Jurkat, Clone E6-1 (cell line): ENCODE measurements around the gene SLC28A1. TPM values are rescaled to one million over a fixed set of nuclear protein-coding genes. Genes with fewer than 3 reads are reported as not detected.
"Not testable (repeated sequence)": the region's sequence is repeated elsewhere in the genome, so short reads cannot be mapped to it uniquely, and the experiment has no call there.

ENCODE experiments used
- DNase-seq: peaks from one replicate; pipeline ENCODE4 v3.0.0-alpha.2; 2011; ENCODE audit warnings: low read depth, low spot score
- H3K4me3 ChIP-seq: 2 replicates; pipeline ENCODE4 v1.5.1; 2011; ENCODE audit warnings: mild to moderate bottlenecking, low read length, control low read depth, moderate library complexity
- polyA plus RNA-seq: library from polyadenylated mRNA; unstranded; fragments of >200 nt; gene quantifications from one replicate; pipeline ENCODE4 v1.2.1, GENCODE V29; 2012; ENCODE audit warnings: missing spikeins; ENCODE audit not compliant: insufficient read length, insufficient read depth

SLC28A1 gene, protein sequence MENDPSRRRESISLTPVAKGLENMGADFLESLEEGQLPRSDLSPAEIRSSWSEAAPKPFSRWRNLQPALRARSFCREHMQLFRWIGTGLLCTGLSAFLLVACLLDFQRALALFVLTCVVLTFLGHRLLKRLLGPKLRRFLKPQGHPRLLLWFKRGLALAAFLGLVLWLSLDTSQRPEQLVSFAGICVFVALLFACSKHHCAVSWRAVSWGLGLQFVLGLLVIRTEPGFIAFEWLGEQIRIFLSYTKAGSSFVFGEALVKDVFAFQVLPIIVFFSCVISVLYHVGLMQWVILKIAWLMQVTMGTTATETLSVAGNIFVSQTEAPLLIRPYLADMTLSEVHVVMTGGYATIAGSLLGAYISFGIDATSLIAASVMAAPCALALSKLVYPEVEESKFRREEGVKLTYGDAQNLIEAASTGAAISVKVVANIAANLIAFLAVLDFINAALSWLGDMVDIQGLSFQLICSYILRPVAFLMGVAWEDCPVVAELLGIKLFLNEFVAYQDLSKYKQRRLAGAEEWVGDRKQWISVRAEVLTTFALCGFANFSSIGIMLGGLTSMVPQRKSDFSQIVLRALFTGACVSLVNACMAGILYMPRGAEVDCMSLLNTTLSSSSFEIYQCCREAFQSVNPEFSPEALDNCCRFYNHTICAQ
- polyA plus RNA-seq, result not detected

DNA sequence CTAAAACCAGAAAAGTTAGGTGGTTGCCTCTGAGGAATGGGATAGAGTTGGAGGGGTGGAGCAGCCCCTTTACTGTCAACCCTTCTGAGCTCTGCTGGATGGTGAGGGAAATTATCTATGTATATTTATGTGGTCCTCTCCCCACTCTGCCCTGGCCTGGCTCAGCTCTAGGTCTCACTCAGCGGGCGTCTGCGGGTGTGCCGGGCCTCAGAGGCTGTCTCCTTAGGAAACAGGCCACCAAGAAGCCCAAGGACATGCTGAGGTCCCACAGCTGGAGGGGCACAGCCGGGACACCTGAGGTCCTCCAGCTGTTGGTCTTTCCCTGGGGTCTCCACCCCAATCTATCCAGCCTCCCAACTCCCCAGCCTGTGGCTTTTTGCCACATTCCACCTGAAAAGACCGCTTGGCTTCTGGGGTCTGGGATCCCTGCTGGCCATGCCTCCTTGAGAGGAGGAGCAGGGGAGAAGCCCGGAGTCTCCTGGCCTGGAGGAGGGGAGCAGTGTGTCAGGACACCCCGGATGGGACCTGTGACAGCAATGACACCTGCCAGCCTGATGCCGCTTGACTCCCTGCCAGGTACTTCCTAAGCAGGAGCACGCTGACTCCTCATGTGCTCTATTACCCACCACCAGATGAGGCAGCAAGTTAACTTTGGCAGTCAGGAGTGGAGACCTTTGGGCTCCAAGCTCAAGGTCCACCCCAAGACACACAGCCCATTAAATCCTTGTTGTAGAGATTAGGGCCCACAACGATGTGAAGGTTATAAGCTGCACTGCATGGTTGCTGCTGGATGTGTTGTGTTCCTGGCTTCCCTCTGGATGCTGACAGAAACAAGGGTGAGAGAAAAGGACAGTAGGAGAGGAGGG is at the start of gene SLC28A1:
SLC28A1 (plus strand) TSS at position 747 of the 866 bp plus-strand sequence. CDS start 3,099 bp downstream, outside the sequence.
- no peak for DNase-seq
- no peak within 1 kb of the TSS for H3K4me3 ChIP-seq

DNA sequence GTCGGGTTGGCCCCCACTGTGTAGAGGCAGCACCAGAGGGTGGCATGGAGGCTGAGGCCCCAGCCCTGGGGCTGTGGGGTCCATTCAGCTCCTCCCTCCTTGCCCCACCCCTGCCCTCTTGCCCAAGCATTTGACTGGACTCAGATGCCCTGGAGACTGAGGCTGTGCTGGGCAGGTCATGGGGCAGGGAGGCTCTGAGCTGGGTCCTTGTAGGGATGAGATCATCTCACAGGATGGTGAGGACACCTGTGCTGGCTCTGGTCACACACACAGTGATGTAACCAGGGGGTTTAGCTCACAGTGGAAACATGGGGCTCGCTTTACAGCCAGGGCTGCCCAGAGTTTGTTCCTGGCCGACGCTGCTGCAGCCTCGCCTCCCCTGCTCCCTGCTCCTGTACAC is 49.5 kb upstream of the SLC28A1 start:
- H3K4me3 ChIP-seq, result no peak overlapping the region
- no peak for DNase-seq

DNA sequence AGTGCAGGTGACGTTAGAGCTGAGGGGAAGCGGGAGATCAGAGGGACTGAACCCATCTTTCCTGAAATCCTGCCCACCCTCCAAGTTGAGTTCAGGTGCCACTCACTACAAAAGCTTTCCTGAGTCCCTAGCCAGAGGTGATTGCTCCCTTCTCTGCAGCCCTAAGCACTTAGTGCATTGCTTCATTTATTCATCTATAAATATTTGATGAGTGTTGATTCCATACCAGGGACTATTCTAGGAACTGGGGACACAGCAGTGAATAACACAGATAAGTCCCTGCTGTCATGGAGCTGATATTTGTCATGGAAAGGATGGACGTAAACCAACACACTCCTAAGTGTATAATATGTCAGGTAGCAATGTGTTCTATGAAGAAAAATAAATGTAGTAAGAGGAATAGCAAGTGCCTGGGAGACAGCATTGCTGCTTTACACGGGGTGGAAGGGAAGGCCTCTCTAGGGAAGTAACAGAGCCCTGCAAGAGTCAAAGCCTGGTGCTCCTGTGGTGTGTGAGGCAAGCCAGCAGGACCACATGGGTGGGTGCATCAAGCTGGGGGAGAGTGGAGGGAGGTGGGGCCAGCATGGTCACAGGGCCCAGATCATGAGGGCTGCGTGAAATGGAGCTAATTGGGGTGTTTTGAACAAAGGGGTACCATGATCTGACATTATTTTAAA is 48.7 kb upstream of the SLC28A1 start:
- no peak overlapping the region for H3K4me3 ChIP-seq
- no peak for DNase-seq

DNA sequence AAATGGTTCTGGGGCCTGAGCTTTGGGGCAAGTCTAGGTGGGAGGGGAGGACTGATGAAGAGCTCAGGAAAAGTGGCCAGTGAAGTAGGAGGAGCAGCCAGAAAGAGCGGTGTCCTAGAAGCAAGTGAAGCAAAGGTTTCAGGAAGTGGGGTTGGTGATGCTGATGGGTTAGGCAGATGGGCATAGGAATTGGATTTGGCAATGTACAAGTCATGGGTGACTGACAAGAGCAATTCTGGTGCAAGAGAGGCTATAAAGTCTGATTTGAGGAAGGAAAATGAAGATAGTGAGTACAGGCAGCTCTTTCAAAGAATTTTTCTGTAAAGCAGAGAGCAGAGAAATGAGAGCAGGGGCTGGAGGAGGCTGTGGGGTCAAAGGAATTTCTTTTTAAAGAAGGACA is 47.6 kb upstream of the SLC28A1 start:
- no peak for DNase-seq
- no peak overlapping the region for H3K4me3 ChIP-seq

DNA sequence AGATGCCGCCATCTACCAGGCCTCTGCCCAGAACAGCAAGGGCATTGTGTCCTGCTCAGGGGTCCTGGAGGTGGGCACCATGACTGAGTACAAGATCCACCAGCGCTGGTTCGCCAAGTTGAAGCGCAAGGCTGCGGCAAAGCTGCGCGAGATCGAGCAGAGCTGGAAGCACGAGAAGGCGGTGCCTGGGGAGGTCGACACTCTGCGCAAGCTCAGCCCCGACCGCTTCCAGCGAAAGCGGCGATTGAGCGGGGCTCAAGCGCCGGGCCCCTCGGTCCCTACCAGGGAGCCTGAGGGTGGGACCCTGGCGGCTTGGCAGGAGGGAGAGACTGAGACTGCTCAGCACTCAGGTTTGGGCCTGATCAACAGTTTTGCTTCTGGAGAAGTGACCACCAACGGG is 44.7 kb upstream of the SLC28A1 start:
- no peak for DNase-seq
- H3K4me3 ChIP-seq, result no peak overlapping the region

- DNase-seq, result no peak
- H3K4me3 ChIP-seq, result no peak overlapping the region
Measured at GRCh38 chr15:84840255-84840654, 44.2 kb upstream of the SLC28A1 start.

DNA sequence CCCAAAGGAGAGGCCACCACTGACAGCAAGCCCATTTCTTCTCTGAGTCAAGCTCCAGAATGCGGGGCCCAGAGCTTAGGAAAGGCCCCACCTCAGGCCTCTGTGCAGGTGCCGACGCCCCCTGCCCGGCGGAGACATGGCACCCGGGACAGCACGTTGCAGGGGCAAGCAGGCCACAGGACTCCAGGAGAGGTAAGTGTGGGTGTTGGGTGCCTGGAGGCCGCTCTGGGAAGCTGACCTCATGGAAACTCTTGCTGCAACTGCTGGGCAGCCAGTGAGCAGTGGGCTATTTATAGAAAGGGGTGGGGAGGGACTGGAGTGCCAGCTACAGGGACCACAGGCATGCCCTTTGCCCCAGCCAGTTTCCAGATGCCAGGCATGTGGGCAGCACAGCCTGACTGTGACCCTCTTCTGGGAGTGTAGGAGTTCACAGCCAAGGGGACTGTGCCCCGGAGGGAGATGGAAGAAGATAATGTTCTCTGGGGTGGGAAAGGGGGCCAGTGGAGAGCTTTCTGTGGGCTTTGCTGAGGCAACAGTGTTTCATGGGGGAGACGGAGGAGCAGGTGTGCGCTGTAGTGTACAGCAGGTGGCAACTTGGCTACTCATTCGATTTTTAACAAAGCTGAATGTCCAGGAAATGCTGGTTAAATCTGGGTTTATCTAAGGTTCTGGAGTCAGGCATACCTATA is 43.6 kb upstream of the SLC28A1 start:
- H3K4me3 ChIP-seq, result no peak overlapping the region
- no peak for DNase-seq

GRCh38 chr15:84842781-84843180 is 41.7 kb upstream of the SLC28A1 start:
- DNase-seq, result no peak

GRCh38 chr15:84844964-84845363 is 39.5 kb upstream of the SLC28A1 start:
- no peak for DNase-seq
- H3K4me3 ChIP-seq, result no peak overlapping the region

More at GRCh38 chr15:84842781-84843180, 41.7 kb upstream of the SLC28A1 start:
- H3K4me3 ChIP-seq, result no peak overlapping the region

DNA sequence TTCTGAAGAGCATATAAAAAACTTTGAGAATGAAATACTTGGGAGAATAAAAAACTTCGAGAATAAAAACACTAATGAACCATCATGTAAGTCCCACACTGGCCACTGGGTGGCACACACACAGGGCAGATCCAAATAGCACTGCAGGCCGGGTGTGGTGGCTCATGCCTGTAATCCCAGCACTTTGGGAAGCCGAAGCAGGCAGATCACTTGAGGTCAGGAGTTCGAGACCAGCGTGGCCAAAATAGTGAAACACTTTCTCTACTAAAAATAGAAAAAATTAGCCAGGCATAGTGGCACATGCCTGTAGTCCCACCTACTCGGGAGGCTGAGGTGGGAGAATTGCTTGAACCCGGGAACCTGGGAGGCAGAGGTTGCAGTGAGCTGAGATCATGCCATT is 38.8 kb upstream of the SLC28A1 start:
- H3K4me3 ChIP-seq, result not testable (repeated sequence)
- peak; percentile 55 for DNase-seq

GRCh38 chr15:84846269-84846668 is 38.2 kb upstream of the SLC28A1 start:
- no peak for DNase-seq

GRCh38 chr15:84847382-84847781 is 37.1 kb upstream of the SLC28A1 start:
- no peak overlapping the region for H3K4me3 ChIP-seq
- no peak for DNase-seq

More at GRCh38 chr15:84846269-84846668, 38.2 kb upstream of the SLC28A1 start:
- no peak overlapping the region for H3K4me3 ChIP-seq

DNA sequence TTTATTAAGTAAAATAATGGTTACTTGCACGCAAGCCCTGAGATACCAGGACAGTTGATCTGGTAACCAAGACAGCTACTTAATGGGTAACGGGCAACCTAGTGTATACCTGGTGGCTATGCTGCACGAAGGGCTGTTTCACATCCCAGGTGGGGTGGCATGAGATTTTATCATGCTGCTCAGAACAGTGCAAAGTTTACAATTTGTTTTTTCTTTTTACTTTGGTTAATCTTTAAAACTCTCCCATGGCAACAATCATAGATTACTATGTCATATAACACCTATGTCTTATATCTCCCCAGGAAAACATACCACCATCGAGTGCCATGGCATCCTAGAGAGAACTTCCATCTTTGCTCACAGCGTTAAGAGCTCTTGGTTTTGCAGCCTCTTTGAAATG is 32.2 kb upstream of the SLC28A1 start:
- H3K4me3 ChIP-seq, result no peak overlapping the region
- no peak for DNase-seq

GRCh38 chr15:84855136-84855535 is 29.3 kb upstream of the SLC28A1 start:
- no peak for DNase-seq
- no peak overlapping the region for H3K4me3 ChIP-seq

GRCh38 chr15:84855765-84856164 is 28.7 kb upstream of the SLC28A1 start:
- no peak for DNase-seq
- no peak overlapping the region for H3K4me3 ChIP-seq

DNA sequence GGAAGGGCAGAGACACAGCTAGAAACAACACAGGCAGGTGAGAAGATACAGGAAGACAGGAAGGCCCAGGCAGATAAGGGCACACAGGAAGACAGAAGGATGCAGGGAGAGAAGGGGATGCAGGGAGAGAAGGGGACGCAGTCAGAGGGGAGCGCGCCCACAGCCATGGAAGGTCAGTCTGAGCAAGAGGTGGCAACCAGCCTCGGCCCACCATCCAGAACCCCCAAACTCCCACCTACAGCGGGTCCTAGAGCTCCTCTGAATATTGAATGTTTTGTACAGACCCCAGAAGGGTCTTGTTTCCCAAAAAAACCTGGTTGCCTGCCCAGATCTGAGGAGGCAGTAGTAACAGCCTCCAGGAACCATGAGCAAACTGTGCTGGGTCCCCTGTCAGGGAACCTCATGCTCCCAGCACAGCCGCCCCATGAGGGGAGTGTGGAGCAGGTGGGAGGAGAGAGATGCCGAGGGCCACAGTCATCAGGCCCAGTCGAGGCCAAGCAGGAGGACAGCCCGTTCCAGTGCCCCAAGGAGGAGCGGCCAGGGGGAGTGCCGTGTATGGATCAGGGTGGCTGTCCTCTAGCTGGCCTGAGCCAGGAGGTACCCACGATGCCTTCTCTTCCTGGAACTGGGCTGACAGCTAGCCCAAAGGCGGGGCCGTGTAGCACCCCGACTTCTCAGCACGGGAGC is 27.6 kb upstream of the SLC28A1 start:
- DNase-seq, result no peak
- H3K4me3 ChIP-seq, result no peak overlapping the region

DNA sequence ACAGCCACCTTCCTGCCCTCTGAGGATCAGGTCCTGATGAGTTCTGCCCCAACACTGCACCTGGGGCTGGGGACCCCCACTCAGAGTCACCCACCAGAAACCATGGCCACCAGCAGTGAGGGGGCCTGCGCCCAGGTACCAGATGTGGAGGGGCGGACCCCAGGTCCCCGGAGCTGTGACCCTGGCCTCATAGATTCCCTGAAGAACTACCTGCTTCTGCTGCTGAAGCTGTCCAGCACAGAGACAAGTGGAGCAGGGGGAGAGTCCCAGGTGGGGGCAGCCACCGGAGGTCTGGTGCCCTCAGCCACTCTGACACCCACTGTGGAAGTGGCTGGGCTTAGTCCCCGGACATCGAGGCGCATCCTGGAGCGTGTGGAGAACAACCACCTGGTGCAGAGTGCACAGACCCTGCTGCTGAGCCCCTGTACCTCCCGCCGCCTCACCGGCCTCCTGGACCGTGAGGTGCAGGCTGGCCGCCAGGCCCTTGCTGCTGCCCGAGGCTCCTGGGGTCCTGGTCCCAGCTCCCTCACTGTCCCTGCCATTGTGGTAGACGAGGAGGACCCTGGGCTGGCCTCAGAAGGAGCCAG is 27.0 kb upstream of the SLC28A1 start:
- DNase-seq, result no peak
- H3K4me3 ChIP-seq, result no peak overlapping the region

GRCh38 chr15:84858231-84858630 is 26.2 kb upstream of the SLC28A1 start:
- H3K4me3 ChIP-seq, result no peak overlapping the region
- no peak for DNase-seq
